ENCODE measurements around the gene GGA2.
"Not testable (repeated sequence)": the region's sequence is repeated elsewhere in the genome, so short reads cannot be mapped to it uniquely, and the experiment has no call there.

GGA2 gene

DNA sequence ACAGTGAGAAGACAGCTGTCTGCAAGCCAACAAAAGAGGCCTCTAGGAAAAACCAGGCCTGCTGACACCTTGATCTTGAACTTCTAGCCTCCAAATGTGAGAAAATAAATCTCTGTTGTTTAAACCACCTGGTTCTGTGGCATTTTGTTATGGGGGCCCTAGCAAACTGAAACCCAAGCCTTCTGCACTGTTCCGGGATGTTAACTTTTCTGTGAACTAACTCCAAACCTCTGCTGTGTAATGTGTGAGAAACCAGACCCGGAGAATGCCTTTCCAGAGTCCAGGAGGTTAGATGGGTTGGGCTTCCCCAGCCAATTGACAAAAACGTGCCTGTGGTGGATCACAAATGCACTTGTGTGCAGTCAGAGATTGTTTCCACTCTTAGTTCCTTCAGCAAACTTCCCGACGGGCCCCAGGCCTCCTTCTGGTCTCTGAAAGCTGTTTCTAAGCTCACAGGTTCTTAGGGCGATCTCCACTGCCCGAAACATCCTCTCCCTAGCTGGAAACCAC lies 13.6 kb upstream of the GGA2 start:
- DNase-seq (ENCODE audit: low read depth) = no peak

DNA sequence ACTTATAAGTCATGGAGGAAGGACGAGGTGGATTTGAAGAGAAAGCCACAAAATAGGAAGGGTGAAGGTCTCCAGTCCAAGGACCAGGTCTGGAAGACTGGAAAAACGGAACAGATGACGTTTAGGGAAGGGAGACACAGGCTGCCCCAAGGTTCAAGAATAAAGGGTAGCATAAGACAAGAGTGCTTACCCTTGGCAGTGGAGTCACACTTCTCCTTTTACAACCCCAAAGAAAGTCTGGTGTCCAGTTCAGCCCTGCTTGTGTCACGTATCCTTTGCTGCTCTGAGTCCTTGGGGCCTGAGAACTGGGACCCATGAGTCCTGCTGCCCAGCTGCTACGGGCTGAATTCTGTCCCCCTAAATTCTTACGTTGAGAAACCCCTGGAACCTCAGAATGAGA lies 13.0 kb upstream of the GGA2 start:
- DNase-seq (ENCODE audit: low read depth) = no peak

DNA sequence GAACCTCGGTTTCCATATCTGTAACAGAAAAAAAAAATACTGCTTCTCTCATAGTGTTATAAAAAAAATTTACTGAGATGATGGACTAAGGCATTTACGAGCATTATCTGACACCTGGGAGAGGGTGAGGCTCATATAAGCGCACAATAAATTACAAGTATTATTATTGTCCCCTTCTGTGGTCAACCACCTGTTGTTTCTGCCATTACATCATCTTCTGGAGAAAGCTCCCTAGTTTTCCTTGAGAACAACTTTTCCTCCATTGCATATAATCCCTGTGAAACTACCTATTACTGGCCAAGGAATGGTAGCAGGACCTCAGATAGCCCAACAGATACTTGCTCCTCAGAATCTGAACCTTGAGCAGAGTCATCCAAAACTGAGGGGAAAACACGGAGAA lies 11.7 kb upstream of the GGA2 start:
- no peak for DNase-seq (ENCODE audit: low read depth)

DNA sequence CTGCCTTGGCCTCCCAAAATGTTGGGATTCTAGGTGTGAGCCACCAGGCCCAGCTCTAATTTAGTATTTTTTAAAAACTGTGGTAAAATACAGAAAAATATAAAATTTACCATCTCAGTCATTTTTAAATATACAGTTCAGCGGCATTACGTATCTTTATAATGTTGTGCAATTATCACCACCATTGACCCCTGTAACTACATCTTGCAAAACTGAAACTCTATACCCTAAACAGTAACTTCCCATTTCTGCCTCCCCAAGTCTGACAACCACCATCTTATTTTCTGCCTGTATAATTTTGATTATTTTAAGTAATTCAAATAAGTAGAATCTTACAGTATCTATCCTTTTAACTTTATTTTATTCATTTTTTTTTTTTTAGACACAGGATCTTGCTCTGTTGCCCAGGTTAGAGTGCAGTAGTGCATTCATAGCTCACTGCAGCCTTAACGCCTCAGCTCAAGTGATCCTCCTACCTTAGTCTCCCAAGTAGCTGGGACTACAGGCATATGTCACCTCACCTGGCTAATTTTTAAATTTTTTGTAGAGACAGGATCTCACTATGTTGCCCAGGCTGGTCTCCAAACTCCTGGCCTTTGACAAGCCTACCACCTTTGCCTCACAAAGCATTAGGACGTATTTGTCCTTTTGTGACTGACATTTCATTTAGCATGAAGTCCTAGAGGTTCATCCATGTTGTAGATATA lies 10.9 kb upstream of the GGA2 start:
- no peak for DNase-seq (ENCODE audit: low read depth)

DNA sequence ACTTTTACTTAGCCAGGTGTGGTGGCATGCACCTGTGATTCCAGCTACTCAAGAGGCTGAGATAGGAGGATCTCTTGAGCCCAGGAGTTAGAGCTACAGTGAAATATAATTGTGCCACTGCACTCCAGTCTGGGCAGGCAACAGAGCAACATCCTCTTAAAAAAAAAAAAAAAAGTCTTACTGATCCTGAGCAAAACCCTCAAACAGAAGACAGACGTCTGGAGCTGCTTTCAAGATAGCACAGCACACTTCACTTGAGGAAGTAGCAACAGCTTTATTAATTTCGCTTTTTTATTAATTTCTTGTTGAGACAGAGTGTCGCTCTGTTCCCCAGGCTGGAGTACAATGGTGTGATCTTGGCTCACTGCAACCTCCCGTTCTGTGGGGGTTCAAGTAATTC lies 10.2 kb upstream of the GGA2 start:
- DNase-seq (ENCODE audit: low read depth) = no peak

DNA sequence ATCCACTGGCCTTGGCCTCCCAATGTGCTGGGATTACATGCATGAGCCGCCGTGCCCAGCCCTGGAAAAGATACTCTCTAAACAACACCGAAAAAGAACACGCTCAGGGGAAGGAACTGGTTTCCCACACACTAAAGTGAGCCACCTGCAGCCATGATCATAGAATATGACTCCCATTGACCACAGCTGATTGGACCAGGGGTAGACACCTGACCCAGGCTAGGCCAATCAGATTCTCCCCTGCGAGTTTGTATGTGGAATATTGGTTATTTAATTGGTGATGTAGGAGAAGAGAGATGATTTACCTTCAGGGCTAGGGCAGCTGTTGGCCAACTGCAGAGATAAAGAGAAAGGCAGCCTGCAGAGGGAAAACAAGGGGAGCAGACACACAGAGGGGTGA lies 9.0 kb upstream of the GGA2 start:
- DNase-seq (ENCODE audit: low read depth) = no peak

DNA sequence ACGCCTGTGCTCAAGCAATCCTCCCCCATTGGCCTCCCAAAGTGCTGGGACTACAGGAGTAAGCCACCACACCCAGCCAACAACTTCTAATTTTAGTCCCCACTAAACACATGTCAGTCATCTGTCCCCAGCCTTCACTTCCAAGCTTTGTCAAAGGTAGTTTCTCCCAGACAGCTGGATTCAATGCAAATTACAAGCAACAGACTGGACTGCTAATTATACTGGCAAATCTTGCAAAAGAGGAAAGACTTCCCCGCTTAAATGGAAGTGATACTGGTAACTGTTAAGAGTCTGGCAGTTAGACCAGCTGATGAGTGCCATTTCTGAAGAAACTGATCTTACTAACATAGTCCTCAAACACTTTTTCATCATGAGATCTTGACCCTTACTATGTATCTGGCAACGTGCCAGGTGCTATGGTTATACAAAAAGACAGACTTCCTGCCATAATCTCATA lies 8.2 kb upstream of the GGA2 start:
- no peak for DNase-seq (ENCODE audit: low read depth)

DNA sequence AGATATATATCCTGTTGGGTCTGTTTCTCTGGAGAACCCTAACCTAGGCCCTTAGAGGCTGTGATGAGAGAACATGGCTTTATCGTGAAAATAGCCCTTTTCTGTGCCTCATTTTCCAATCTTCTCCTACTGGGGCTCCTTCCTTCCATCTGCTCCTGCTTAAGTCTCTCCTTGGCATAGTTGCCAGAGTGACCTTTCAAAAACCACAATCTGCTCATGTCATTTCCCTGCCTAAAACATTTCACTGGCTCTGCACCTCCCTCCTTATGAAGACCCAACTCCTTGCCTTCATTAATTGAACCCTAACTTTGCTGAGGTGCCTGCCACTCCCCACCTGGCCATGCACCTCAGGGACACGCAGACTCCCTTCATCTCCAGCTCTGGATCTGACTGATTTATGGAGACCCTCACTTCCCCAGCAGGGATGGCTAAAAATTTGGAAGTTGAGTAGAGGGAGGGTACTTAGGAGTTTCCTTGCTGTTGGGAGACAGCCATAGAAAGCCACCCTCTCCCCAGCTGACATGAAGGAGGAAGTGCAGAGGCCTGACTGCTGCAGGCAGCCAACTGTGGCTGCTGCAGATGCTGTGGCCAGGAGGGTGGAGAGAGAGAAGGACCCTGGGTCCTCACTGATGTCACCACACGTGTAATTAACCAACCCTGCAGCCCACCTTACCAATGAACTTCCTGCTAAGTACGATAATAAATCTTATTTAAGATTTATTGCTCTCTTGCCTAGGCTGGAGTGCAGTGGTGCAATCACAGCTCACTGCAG lies 6.3 kb upstream of the GGA2 start:
- no peak for DNase-seq (ENCODE audit: low read depth)

DNA sequence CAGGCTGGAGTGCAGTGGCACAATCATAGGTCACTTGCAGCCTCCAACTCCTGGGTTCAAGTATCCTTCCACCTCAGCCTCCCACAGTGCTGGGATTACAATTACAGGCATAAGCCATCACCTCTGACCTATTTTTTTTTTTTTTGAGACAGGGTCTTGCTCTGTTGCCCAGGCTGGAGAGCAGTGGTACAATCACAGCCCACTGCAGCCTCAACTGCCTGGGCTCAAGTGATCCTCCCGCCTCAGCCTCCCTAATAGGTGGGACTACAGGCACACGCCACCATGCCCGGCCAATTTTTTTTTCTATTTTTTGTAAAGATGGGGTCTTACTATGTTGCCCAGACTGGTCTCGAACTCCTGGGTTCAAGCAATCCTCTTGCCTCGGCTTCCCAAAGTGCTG lies 5.6 kb upstream of the GGA2 start:
- no peak for DNase-seq (ENCODE audit: low read depth)

DNA sequence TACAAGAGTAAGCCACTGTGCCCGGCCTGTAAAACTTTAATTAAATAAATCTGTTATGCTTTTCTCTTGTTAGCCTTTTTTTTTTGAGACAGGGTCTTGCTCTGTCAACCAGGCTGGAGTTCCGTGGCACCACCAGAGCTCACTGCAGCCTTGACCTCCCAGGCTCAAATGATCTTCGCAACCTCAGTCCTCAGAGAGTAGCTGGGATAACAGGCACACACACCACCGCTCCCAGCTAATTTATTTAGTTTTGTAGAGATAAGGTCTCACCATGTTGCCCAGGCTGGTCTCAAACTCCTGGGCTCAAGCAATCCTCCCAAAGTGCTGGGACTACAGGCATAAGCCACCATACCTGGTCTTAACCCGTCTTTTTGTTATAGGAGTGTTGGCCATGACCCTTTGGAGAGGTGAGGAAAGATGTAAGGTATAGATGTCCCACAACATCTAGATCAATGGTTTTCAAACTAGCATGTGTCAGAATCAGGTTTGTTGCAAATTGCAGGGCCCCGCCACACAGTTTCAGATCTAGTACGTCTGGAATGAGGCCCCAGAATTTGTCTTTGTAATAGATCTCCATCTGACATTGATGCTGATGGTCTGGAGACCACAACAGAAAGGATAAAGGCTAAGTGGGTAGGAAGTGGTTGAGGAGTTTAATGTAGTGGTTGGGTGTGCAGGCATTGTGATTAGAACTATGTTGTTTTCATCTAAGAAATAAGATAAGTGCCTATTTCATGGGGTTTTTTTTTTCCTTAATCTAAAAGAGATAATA lies 4.3 kb upstream of the GGA2 start:
- no peak for DNase-seq (ENCODE audit: low read depth)

DNA sequence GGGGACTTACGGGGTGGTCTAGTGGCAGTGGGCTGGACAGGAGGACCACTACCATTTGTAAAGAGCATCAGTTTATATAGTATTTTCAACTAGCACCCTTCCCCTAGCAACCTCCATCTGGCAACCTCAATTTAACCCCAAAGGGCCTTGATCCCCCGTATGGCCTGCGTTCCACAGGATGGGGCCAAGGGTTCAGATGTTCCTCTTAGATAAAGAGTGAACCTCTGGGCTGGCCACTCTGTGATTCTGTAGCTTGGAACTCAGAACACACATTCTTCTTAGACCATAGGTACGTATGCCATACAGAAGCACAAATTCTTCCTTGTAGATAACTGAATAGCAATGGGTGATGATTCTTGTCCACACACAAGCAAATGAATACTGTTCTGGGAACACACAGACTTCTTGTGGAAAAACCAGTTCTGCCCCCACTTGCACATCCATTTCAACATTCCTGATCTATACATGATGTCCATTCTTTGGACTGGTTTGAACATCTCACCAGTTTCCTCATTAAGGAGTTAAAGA lies 1.9 kb upstream of the GGA2 start:
- no peak for DNase-seq (ENCODE audit: low read depth)

DNA sequence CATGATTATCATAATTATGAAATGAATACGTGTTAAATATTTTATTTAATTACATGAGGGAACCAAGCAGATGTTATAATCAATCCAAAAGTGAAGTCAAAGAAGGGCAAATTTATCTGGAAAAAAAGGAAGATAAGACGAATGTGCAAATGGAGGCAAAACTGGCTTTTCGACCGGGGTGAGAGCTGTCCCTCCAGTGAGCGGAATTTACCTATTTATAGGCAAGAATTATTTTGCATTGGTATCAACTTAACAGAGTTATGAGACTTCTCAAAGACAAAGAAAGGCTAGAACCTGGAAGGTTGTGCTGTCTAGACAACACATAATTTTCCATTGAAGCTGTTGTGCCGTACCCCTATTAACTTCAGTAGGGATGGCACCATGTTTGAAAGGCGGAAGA lies 1.4 kb upstream of the GGA2 start:
- no peak for DNase-seq (ENCODE audit: low read depth)

DNA sequence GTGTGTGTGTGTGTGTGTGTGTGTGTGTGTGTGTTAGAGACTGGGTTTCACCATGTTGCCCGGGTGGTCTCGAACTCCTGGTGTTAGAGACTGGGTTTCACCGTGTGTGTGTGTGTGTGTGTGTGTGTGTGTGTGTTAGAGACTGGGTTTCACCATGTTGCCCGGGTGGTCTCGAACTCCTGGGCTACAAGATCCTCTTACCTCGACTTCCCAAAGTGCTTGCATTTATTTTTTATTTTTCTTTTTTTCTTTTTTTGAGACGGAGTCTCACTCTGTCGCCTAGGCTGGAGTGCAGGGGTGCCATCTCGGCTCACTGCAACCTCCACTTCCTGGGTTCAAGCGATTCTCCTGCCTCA lies 599 bp upstream of the GGA2 start:
- not testable (repeated sequence) for DNase-seq (ENCODE audit: low read depth)

DNA sequence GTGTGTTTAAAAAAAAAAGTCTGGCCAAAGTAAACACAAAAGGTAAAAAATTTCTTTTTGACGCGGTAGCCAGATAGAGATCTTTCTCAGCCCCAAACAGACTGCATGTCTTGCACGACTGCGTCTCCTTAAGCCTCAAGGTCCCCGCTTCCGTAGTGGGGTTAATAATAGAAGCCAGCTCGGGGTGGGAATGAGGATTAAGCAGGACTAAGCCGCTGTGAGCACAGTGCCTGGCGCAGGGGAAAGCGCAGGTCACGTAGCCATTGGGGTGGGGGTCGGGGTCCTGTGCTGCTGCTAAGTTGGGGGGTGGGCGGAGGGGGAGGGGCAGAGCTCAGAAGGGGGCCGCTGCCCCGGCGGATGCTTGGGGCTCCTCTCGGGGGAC lies 521 bp downstream of the GGA2 start:
- DNase-seq (ENCODE audit: low read depth) = no peak

DNA sequence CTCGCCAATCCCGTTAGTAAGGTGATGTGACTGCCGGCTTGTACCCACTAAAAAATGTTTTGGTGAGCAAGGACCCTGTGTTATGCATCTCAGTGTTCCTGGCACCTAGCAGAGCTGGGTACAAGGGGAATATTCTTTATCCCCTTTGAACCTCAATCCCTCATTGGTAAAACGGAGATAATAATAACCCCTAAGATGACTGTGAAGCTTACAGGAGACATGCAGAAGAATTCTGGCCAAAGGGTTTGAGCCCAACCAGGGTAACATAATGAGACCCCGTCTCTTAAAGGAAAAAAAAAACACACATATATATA lies 896 bp downstream of the GGA2 start:
- no peak for DNase-seq (ENCODE audit: low read depth)

DNA sequence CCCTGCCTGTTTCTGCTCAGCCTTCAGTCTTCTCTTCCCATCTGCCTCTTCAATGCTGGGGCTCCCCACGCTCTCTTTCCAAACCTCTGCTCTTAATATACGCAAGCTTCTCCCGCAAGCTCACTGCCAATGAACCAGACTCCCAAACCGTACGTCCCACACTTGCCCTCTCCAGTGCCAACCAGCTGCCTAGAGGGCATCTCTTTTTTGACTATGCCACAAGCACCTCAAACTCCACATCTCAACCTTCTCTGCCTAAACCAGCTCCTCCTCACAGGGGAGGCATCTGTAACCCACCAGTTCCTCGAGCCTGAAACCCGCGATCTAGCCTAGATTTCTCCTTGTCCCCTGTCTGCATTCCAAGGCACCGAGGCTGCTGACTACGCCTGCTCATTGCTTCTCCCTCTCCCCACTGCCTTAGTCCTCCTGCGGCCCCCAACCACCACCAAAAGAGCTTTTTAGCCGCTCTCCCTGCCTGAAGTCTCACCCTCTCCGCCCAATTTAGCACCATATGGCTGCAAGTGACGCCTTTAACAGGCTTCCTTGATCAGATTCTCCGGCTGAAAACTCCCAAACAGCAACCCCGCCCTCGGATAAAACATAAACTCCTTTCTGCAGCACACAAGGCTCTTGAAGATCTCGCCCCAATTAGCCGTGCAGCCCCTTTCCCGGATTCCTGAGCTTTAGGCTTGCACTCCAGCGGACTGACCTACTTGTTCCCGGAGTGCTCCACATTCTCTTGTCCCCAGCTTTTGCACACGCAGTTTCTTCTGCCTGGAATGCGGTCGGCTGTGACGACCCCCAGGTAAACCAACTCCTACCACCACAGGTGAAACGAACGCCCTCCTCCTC lies 1.5 kb downstream of the GGA2 start:
- DNase-seq (ENCODE audit: low read depth) = no peak

DNA sequence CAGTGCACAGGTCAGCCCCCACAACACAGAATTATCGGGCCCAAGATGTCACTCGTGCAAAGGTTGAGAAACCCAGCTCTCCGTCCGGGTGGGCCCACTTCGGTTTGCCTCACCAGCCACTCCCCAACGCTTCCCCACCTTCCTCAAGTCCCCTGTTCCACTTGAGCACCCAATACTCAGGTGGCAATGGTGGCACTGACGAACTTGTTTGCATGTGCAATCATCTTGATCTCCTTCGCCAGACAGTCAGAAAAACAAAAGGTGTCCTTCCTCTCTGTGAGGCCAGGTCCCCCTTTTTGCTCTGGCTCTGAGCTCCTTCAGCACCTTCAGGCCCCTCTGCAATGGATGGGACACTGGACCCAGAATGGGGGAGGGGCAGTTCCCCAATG lies 3.7 kb downstream of the GGA2 start:
- no peak for DNase-seq (ENCODE audit: low read depth)

DNA sequence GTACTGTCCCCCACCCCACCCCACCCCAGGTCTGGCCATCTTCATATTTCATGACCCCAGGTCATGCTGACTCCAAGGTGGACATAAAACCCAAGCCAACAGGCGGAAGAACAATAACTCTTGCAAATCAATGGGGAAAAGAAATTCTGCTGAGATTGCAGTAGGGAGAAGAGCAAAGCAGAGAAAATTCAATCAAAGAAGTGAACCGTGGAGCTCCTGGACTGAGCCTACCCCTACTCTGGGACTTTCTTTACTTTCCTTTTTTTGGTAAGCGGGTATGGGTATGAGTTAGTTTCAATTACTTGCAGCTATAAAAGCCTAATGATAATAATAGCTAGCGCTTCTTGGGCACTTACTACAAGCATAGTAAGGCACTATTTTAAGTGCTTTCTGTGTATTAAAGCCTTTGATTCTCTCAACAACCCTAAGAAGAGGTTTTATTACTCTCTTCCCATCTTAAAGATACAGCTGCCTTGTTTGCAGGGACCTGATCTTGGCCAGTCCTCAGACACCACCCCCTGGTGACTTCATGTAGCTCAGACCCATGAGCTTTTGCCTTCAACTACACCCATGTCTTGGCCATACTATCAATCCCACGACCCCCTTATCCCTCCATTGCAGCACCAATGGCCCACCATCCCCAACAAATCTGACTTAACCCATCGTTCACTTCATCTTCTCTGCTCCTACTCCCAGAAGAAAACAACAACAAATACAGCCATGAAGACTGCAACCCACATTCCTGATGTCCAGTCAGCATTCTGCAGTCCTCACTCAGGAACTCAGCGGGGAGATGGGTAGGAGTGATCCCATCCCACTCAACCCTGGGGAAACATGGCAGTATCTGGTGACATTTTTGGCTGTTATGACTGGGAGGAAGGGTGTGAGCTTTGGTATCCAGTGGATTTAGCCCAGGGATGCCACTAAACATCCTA lies 4.4 kb downstream of the GGA2 start:
- DNase-seq (ENCODE audit: low read depth) = no peak

DNA sequence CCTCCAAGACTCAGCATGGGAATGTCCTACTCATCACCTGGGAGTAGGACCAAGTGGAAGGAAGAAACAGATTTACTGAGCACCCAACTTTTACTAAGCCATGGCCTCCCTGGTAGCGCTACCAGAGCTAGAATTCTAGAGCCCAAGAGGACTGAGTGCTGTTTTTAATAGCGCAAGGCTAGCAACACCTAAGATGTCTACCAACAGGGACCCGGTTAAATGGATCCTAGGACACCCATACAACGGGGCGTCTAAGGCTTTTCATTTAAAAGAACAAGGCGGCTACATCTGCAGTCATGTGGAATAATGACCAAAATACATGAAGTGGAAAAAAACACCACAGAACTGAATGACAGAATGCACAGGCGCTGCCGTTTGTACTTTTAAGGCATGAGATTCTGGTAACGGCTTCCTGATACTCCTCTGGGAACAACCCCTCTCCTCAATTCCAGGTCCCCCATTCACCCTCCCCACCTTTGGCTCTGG lies 5.1 kb downstream of the GGA2 start:
- DNase-seq (ENCODE audit: low read depth) = no peak

DNA sequence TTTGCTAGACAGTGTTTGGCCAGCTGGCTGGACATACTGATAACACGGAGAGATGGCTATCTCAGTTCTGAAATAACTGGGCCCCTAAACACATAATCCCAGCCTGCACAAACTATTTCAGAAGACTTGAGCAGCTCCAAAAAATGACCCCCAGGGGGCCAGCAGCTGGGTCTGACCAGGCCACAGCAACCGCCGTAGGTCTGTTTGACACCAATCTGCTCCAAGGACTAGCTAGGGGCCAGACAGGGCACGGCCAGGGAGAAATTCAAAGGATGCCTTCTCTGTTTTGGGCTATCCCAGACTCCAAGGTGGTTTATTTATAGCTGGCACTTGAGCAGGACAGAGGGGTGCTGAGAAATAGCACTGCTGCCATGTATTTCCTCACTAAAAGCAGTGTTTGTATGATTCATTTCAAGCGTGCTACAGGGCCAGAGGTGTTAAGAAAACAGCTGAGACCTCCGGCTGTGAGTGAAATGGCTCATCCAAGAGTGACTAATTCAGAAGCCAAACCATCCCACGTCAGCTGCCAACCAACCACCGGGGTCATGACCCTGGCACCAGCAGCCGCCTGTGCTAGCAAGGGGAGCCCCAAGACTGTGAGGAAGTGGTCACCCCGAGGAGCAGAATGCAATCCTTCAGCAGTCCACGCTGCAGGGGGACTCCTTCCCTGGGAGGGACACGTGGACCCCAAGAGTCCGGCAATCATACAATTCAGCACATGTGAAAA lies 5.7 kb downstream of the GGA2 start:
- peak; percentile 96 for DNase-seq (ENCODE audit: low read depth)
